Chondrocyte (in vitro differentiated cells): ENCODE results near the gene VAV2. TPM values are rescaled to one million over a fixed set of nuclear protein-coding genes. Genes with fewer than 3 reads are reported as not detected.

ENCODE experiments used
- DNase-seq: peaks from one replicate; pipeline ENCODE4 v3.0.0; 2021; ENCODE audit warnings: mixed read lengths, low spot score
- H3K27ac Mint-ChIP-seq: one replicate; pipeline ENCODE4 v1.8.0; 2021; ENCODE audit warnings: mild to moderate bottlenecking, moderate library complexity, mixed read lengths; ENCODE audit not compliant: unreplicated experiment
- H3K27me3 Mint-ChIP-seq: 2 replicates; pipeline ENCODE4 v1.8.0; 2021; ENCODE audit warnings: low read depth, mixed read lengths
- H3K36me3 Mint-ChIP-seq: 2 replicates; pipeline ENCODE4 v1.8.0; 2021; ENCODE audit warnings: low read depth, mixed read lengths
- H3K4me1 Mint-ChIP-seq: 2 replicates; pipeline ENCODE4 v1.8.0; 2021; ENCODE audit warnings: low read depth, mild to moderate bottlenecking, mixed read lengths
- H3K4me3 Mint-ChIP-seq: one replicate; pipeline ENCODE4 v1.8.0; 2021; ENCODE audit warnings: mild to moderate bottlenecking, moderate library complexity, mixed read lengths; ENCODE audit not compliant: unreplicated experiment
- H3K9me3 Mint-ChIP-seq: 2 replicates; pipeline ENCODE4 v1.8.0; 2021; ENCODE audit warnings: low read depth, mixed read lengths
- total RNA-seq: library from RNA; stranded (reverse); gene quantifications from 3 replicates; pipeline ENCODE4 v1.2.1, GENCODE V29; 2021
- TF ChIP-seq, protein P1 (sequence below): fragments of 200-600 bp; sonication (generic); IDR thresholded peaks from 2 replicates; pipeline ENCODE4 v1.5.0; 2021; ENCODE audit warnings: antibody characterized with exemption, mild to moderate bottlenecking, moderate library complexity

VAV2 gene
- total RNA-seq, 1 donor from 2014 or later: 17.7 TPM

DNA sequence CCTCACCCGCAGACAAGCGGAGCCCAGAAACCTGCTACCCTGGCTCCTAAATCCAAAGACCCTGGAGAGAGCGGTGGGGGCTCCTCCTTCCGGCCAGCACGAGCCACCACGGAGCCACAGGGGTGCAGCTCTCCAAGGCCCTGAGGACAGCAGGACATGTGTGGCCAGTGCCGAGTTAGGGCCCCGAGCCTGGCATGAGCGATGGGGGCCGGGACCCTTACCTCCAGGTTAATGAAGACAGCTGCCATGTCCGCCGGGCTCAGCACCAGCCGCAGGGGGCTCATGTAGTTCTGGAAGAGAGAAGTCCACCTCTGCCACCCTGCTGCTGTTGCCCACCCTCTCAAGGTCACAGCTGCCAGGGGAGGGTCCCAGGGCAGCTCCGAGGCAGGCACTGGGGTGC is 185.1 kb downstream of the VAV2 start:
- no peaks in the 10 kb centered on the region for H3K27me3 Mint-ChIP-seq
- H3K9me3 Mint-ChIP-seq: no peaks in the 10 kb centered on the region
- H3K4me3 Mint-ChIP-seq: no peak overlapping the region
- peaks cover 4% of the 10 kb centered on the region for H3K36me3 Mint-ChIP-seq
- no peak for DNase-seq
- no peak overlapping the region for H3K27ac Mint-ChIP-seq
- TF ChIP-seq, protein P1, sequence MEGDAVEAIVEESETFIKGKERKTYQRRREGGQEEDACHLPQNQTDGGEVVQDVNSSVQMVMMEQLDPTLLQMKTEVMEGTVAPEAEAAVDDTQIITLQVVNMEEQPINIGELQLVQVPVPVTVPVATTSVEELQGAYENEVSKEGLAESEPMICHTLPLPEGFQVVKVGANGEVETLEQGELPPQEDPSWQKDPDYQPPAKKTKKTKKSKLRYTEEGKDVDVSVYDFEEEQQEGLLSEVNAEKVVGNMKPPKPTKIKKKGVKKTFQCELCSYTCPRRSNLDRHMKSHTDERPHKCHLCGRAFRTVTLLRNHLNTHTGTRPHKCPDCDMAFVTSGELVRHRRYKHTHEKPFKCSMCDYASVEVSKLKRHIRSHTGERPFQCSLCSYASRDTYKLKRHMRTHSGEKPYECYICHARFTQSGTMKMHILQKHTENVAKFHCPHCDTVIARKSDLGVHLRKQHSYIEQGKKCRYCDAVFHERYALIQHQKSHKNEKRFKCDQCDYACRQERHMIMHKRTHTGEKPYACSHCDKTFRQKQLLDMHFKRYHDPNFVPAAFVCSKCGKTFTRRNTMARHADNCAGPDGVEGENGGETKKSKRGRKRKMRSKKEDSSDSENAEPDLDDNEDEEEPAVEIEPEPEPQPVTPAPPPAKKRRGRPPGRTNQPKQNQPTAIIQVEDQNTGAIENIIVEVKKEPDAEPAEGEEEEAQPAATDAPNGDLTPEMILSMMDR: no peak
- H3K4me1 Mint-ChIP-seq: peaks cover 11% of the 10 kb centered on the region

DNA sequence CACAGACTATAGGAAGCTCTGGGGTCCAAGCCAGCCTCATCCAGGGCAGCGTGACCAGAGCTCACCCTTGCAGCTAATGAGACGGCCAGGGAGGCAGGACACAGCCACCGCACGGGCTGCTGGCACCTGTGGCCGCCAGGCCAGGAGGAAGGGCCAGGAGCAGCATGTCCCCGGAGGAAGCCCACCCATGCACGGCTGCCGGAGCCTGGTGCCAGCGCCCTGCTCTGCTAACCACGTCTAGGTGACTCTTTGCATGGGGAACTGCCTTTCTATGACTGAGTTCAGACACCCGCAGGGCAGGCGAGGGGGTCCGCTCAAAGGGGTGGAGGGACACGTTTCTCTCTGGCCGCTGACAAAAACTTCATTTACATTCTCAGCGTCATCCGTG is 185.5 kb downstream of the VAV2 start:
- no peak overlapping the region for H3K4me3 Mint-ChIP-seq
- no peak overlapping the region for H3K27ac Mint-ChIP-seq
- peaks cover 11% of the 10 kb centered on the region for H3K4me1 Mint-ChIP-seq
- H3K27me3 Mint-ChIP-seq: no peaks in the 10 kb centered on the region
- TF ChIP-seq, protein P1: no peak
- H3K9me3 Mint-ChIP-seq: no peaks in the 10 kb centered on the region
- DNase-seq: no peak
- peaks cover 4% of the 10 kb centered on the region for H3K36me3 Mint-ChIP-seq

DNA sequence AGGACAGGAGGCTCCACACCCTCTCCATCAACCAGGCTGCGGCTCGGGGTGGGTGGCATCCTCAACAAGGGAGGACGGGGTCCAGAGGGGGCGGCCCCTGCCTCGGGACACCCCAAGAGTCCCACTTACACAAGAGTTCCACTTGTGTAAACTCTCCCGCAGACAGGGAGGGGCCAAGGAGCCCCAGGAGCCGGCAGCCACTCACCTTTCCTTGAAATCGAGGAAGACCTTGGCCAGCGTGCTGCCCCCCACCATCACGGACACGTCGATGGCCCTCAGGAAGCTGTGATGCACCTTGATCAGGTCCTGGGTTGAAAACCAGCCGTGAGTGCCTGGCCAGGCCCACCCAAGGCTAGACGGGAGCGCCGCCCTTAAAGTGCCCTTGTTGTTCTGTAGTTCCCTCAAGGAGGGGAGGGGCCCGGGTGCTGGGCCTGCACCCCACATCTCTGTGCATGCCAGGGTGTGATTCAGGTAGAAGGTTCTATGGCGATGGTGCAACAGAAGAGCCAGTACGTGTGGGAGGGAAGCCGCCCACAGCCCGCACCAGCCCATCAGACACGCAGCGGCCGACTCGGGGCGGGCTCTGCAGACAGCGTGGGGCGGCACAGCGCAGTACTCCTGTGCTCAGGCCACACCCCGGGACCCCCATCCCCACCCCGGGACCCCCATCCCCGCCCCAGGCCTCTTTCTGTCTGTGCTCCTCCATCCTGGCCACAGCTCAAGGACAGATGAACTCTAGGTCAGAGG is 186.1 kb downstream of the VAV2 start:
- H3K4me3 Mint-ChIP-seq: no peak overlapping the region
- TF ChIP-seq, protein P1: no peak
- peaks cover 4% of the 10 kb centered on the region for H3K36me3 Mint-ChIP-seq
- no peaks in the 10 kb centered on the region for H3K9me3 Mint-ChIP-seq
- DNase-seq: no peak
- no peak overlapping the region for H3K27ac Mint-ChIP-seq
- H3K27me3 Mint-ChIP-seq: no peaks in the 10 kb centered on the region
- H3K4me1 Mint-ChIP-seq: peaks cover 11% of the 10 kb centered on the region

DNA sequence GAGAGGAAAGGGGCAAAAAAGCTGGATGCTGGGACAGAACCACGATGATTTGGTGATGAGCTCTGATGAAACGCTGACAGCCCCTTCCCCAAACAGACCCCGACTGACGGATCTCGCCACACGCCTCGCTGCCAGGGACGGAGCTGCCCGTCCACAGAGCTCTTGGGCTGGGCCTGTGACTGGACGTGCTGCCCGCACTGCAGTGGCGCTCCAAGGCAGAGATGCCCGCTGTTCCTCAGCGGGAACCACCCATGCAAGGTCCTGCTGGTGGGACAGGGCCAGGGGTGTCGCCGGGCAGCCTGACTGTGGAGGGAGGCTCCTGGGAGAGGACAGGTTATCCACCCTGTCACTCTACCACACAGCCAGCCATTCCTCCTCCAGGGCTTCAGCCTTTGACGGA is 187.9 kb downstream of the VAV2 start:
- Mint-ChIP-seq H3K27me3 (no peaks in the 10 kb centered on the region), H3K4me3 (no peak overlapping the region), H3K4me1 (peaks cover 11% of the 10 kb centered on the region), H3K36me3 (peaks cover 4% of the 10 kb centered on the region), H3K27ac (no peak overlapping the region), H3K9me3 (no peaks in the 10 kb centered on the region)
- no peak for DNase-seq
- TF ChIP-seq, protein P1: no peak

DNA sequence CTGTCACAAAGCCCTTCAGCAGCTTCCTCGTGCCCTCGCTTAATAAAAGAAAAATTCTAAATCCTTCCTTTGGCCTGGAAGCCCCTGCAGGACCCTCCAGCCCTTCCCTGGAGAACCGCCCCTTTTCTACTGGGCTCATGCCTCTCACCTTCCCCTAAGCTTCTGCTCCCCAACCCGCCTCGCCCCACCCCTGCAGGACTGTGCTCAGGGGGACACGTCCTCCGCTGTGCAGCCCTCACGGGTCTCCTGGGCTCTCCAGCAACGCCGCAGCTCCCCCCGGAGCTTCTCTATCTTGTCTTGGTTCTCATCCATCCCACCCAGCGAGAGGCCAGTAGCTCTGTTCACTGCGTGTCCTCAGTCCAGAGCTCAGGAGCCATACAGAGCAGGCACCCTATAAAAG is 188.4 kb downstream of the VAV2 start:
- peaks cover 11% of the 10 kb centered on the region for H3K4me1 Mint-ChIP-seq
- DNase-seq: no peak
- H3K27ac Mint-ChIP-seq: no peak overlapping the region
- H3K27me3 Mint-ChIP-seq: no peaks in the 10 kb centered on the region
- H3K36me3 Mint-ChIP-seq: peaks cover 4% of the 10 kb centered on the region
- TF ChIP-seq, protein P1: no peak
- no peak overlapping the region for H3K4me3 Mint-ChIP-seq
- H3K9me3 Mint-ChIP-seq: no peaks in the 10 kb centered on the region
